Measurements from ENCODE around the gene LSR.

The LSR gene

DNA sequence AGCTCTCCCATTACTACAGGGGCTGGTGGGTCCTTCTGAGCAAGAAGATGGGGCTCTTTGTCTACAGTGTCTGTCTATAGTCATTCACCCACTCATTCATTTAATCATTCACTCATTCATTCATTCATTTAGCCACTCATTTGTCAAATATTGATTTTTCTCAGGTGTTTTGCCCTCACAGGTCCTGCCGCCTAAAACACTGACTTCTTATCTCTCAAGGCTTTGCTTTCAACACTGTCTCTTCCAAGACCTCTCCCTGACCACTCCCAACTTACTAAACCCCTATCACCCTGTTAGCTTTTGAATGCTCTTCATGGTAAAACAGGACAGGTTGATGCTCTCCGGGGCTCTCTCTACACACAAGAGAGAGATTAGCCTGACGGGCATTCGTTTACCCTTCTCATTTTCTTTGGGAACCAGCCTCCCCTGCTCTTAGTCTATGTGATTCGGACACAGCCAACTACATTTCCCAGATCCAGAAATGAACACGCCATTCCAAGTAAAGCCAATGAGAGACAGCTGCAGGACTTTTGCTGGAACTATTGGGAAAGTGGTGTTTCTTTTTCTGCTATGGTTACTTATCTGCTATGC lies 43.0 kb upstream of the LSR start:
- no peak for TF ChIP-seq NFIC (IDR thresholded peaks at IDR 0.05)
- TF ChIP-seq TCF12 (IDR thresholded peaks at IDR 0.05; ENCODE audit: low read depth) = no peak
- TF ChIP-seq FOXM1 (IDR thresholded peaks at IDR 0.05; ENCODE audit: borderline replicate concordance, low read depth) = no peak
- no peak for TF ChIP-seq TAF1 (IDR thresholded peaks at IDR 0.05; ENCODE audit: low read depth)

DNA sequence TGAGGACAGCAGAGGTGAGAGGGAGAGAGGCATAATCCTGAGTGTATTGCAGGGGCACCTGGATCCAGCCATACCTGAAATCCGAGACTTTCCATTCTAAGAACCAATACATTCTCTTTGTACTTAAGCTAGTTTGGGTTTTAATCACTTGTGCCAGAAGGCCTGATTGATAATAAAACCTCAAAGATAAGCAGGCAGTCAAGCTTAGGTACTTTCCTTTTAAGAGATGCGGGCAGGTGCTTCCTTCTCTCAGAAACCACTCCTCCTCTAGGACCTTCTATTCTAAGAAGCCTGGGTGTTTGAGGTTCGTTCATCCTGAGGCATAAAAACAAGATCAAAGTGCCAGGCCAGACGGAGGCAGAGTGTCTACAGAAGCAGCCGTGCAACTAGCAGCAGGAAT lies 42.4 kb upstream of the LSR start:
- TF ChIP-seq RAD21 (IDR thresholded peaks at IDR 0.05; ENCODE audit: low read depth) (no peak), EGR1 (IDR thresholded peaks at IDR 0.05) (no peak), CREB1 (IDR thresholded peaks at IDR 0.05; ENCODE audit: low read depth) (no peak), TAF1 (IDR thresholded peaks at IDR 0.05; ENCODE audit: low read depth) (no peak), EP300 (IDR thresholded peaks at IDR 0.05; ENCODE audit: borderline replicate concordance) (no peak), TCF12 (IDR thresholded peaks at IDR 0.05; ENCODE audit: low read depth) (no peak), TEAD4 (IDR thresholded peaks at IDR 0.05) (no peak)

DNA sequence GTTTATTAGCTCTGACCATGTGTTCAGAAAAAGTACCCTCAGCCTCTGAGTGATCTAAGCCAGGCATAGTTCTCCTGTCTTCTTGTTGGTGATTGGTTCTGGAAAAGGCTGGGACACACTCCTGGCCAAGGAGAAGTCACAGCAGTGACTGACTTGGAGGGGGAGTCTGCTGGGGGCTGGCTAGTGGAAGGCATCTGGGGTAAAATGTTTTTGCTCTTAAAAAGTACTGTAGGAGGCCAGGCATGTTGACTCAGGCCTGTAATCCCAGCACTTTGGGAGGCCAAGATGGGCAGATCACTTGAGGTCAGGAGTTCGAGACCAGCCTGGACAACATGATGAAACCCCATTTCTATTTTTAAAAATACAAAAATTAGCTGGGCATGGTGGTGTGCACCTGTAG lies 41.9 kb upstream of the LSR start:
- TF ChIP-seq YY1 (IDR thresholded peaks at IDR 0.05; ENCODE audit: low read depth) = no peak
- TF ChIP-seq TCF12 (IDR thresholded peaks at IDR 0.05; ENCODE audit: low read depth) = no peak
- TF ChIP-seq TAF1 (IDR thresholded peaks at IDR 0.05; ENCODE audit: low read depth) = no peak
- no peak for TF ChIP-seq FOXM1 (IDR thresholded peaks at IDR 0.05; ENCODE audit: borderline replicate concordance, low read depth)
- no peak for TF ChIP-seq CEBPB (IDR thresholded peaks at IDR 0.05)
- TF ChIP-seq, protein P1, sequence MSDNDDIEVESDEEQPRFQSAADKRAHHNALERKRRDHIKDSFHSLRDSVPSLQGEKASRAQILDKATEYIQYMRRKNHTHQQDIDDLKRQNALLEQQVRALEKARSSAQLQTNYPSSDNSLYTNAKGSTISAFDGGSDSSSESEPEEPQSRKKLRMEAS (IDR thresholded peaks at IDR 0.05) = no peak
- no peak for TF ChIP-seq EP300 (IDR thresholded peaks at IDR 0.05; ENCODE audit: borderline replicate concordance)
- TF ChIP-seq ZBTB7A (IDR thresholded peaks at IDR 0.05; ENCODE audit: low read depth) = no peak
- TF ChIP-seq EGR1 (IDR thresholded peaks at IDR 0.05) = no peak
- TF ChIP-seq RAD21 (IDR thresholded peaks at IDR 0.05; ENCODE audit: low read depth) = no peak
- TF ChIP-seq, protein P2, sequence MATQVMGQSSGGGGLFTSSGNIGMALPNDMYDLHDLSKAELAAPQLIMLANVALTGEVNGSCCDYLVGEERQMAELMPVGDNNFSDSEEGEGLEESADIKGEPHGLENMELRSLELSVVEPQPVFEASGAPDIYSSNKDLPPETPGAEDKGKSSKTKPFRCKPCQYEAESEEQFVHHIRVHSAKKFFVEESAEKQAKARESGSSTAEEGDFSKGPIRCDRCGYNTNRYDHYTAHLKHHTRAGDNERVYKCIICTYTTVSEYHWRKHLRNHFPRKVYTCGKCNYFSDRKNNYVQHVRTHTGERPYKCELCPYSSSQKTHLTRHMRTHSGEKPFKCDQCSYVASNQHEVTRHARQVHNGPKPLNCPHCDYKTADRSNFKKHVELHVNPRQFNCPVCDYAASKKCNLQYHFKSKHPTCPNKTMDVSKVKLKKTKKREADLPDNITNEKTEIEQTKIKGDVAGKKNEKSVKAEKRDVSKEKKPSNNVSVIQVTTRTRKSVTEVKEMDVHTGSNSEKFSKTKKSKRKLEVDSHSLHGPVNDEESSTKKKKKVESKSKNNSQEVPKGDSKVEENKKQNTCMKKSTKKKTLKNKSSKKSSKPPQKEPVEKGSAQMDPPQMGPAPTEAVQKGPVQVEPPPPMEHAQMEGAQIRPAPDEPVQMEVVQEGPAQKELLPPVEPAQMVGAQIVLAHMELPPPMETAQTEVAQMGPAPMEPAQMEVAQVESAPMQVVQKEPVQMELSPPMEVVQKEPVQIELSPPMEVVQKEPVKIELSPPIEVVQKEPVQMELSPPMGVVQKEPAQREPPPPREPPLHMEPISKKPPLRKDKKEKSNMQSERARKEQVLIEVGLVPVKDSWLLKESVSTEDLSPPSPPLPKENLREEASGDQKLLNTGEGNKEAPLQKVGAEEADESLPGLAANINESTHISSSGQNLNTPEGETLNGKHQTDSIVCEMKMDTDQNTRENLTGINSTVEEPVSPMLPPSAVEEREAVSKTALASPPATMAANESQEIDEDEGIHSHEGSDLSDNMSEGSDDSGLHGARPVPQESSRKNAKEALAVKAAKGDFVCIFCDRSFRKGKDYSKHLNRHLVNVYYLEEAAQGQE (IDR thresholded peaks at IDR 0.05; ENCODE audit: low read depth) = no peak
- no peak for TF ChIP-seq CREB1 (IDR thresholded peaks at IDR 0.05; ENCODE audit: low read depth)
- TF ChIP-seq TEAD4 (IDR thresholded peaks at IDR 0.05) = no peak
- TF ChIP-seq, protein P3, sequence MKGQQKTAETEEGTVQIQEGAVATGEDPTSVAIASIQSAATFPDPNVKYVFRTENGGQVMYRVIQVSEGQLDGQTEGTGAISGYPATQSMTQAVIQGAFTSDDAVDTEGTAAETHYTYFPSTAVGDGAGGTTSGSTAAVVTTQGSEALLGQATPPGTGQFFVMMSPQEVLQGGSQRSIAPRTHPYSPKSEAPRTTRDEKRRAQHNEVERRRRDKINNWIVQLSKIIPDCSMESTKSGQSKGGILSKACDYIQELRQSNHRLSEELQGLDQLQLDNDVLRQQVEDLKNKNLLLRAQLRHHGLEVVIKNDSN (IDR thresholded peaks at IDR 0.05) = no peak
- no peak for TF ChIP-seq NFIC (IDR thresholded peaks at IDR 0.05)

DNA sequence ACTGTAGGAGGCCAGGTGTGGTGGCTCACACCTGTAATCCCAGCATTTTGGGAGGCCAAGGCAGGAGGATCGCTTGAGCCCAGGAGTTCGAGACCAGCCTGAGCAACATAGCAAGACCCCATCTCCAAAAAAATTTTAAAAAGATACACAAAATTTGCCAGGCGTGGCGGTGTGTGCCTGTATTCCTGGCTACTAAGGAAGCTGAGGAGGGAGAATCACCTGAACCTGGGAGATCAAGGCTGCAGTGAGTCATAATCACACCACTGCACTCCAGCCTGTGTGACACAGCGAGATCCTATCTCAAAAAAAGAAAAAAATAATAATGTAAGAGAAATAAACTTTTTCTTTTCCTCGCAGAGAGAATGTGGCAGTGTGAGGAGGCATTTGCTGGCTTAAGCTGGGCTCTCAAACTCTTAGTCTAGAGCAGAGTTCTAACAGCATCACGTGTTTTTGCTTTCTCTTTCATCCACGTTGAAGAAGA lies 41.4 kb upstream of the LSR start:
- no peak for TF ChIP-seq CREB1 (IDR thresholded peaks at IDR 0.05; ENCODE audit: low read depth)
- TF ChIP-seq YY1 (IDR thresholded peaks at IDR 0.05; ENCODE audit: low read depth) = no peak
- TF ChIP-seq ZBTB7A (IDR thresholded peaks at IDR 0.05; ENCODE audit: low read depth) = no peak
- TF ChIP-seq EGR1 (IDR thresholded peaks at IDR 0.05) = no peak
- TF ChIP-seq TCF12 (IDR thresholded peaks at IDR 0.05; ENCODE audit: low read depth) = no peak
- no peak for TF ChIP-seq FOXM1 (IDR thresholded peaks at IDR 0.05; ENCODE audit: borderline replicate concordance, low read depth)
- TF ChIP-seq, protein P3 (IDR thresholded peaks at IDR 0.05) = no peak
- TF ChIP-seq TEAD4 (IDR thresholded peaks at IDR 0.05) = no peak
- TF ChIP-seq RAD21 (IDR thresholded peaks at IDR 0.05; ENCODE audit: low read depth) = no peak
- TF ChIP-seq NFIC (IDR thresholded peaks at IDR 0.05) = no peak
- TF ChIP-seq, protein P2 (IDR thresholded peaks at IDR 0.05; ENCODE audit: low read depth) = no peak
- TF ChIP-seq CEBPB (IDR thresholded peaks at IDR 0.05) = no peak
- TF ChIP-seq EP300 (IDR thresholded peaks at IDR 0.05; ENCODE audit: borderline replicate concordance) = no peak
- TF ChIP-seq TAF1 (IDR thresholded peaks at IDR 0.05; ENCODE audit: low read depth) = no peak
- TF ChIP-seq, protein P1 (IDR thresholded peaks at IDR 0.05) = no peak

DNA sequence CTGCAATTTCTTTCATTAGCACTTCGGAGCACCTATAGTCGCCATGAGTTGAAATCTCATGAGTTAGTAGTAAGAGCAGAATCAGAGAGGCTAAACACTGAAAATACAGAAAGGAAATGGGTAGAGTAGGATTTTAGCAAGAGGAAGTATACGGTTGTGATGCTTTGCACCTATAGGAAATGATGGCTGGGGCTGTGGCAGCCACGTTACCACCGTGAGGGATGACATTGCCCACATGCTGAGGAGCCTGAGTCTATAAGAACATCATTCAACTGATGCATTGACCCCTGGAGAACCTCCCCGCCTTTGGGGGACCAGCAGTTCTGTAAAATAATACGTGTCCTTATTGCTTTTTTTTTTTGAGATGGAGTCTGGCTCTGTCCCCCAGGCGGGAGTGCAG lies 40.7 kb upstream of the LSR start:
- no peak for TF ChIP-seq YY1 (IDR thresholded peaks at IDR 0.05; ENCODE audit: low read depth)
- TF ChIP-seq RAD21 (IDR thresholded peaks at IDR 0.05; ENCODE audit: low read depth) = no peak
- no peak for TF ChIP-seq NFIC (IDR thresholded peaks at IDR 0.05)
- no peak for TF ChIP-seq TAF1 (IDR thresholded peaks at IDR 0.05; ENCODE audit: low read depth)
- TF ChIP-seq TEAD4 (IDR thresholded peaks at IDR 0.05) = no peak
- TF ChIP-seq EGR1 (IDR thresholded peaks at IDR 0.05) = no peak
- TF ChIP-seq, protein P3 (IDR thresholded peaks at IDR 0.05) = no peak
- no peak for TF ChIP-seq FOXM1 (IDR thresholded peaks at IDR 0.05; ENCODE audit: borderline replicate concordance, low read depth)
- no peak for TF ChIP-seq TCF12 (IDR thresholded peaks at IDR 0.05; ENCODE audit: low read depth)
- TF ChIP-seq, protein P2 (IDR thresholded peaks at IDR 0.05; ENCODE audit: low read depth) = no peak
- no peak for TF ChIP-seq CEBPB (IDR thresholded peaks at IDR 0.05)
- no peak for TF ChIP-seq ZBTB7A (IDR thresholded peaks at IDR 0.05; ENCODE audit: low read depth)
- no peak for TF ChIP-seq EP300 (IDR thresholded peaks at IDR 0.05; ENCODE audit: borderline replicate concordance)
- TF ChIP-seq, protein P1 (IDR thresholded peaks at IDR 0.05) = no peak
- no peak for TF ChIP-seq CREB1 (IDR thresholded peaks at IDR 0.05; ENCODE audit: low read depth)
